Stomach smooth muscle (tissue), 2 donors: ENCODE data around the gene HS2ST1.

Experiments
- H3K27ac ChIP-seq: one replicate; pipeline ENCODE4 v1.7.0; 2013; ENCODE audit warnings: mild to moderate bottlenecking, low read length, inconsistent platforms
- H3K27me3 ChIP-seq, 2 donors: one replicate each; pipeline ENCODE4 v1.7.0; 2013; ENCODE audit warnings: low read length in 2 of 2; ENCODE audit not compliant: insufficient read depth in 2 of 2, control insufficient read depth in 1 of 2
- H3K36me3 ChIP-seq, 2 donors: one replicate each; pipeline ENCODE4 v1.7.0; 2013; ENCODE audit warnings: low read length in 2 of 2; ENCODE audit not compliant: control insufficient read depth in 2 of 2, insufficient read depth in 2 of 2
- H3K4me1 ChIP-seq: one replicate; pipeline ENCODE4 v1.7.0; 2013; ENCODE audit warnings: low read length; ENCODE audit not compliant: control insufficient read depth, insufficient read depth
- H3K4me3 ChIP-seq, 2 donors: one replicate each; pipeline ENCODE4 v1.7.0; 2013; ENCODE audit warnings: low read length in 2 of 2
- H3K9ac ChIP-seq, 2 donors: one replicate each; pipeline ENCODE4 v1.7.0; 2013; ENCODE audit warnings: low read length in 2 of 2, mild to moderate bottlenecking in 1 of 2
- H3K9me3 ChIP-seq, 2 donors: one replicate each; pipeline ENCODE4 v1.7.0; 2013; ENCODE audit warnings: low read length in 2 of 2; ENCODE audit not compliant: control insufficient read depth in 2 of 2
- donor health status: healthy.
- donor health status: Pancreatic carcinoma.

The HS2ST1 gene

DNA sequence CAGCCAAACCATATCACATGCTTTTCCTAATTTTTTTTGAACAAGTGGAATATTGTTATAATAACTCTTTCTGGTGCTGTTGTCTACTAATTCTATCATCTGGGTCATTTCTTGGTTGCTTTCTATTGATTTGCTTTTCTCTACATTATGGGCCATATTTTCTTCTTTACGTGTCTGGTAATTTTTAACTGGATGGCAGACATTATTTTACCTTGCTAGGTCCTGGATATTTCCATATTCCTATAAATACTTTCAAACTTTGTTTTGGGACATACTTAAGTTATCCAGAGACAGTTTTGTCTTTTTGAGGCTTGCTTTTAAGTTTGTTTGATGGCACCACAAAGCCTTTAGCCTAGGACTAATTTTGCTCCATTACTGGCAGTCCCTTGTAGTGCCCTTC lies 11.3 kb downstream of the HS2ST1 start:
- no peaks in the 10 kb centered on the region for H3K36me3 ChIP-seq
- peaks cover 0 to 4% of the 10 kb centered on the region in 2 donors for H3K9me3 ChIP-seq
- no peak overlapping the region for H3K27ac ChIP-seq
- H3K27me3 ChIP-seq, result no peaks in the 10 kb centered on the region
- H3K4me1 ChIP-seq, result no peaks in the 10 kb centered on the region
- no peak overlapping the region for H3K4me3 ChIP-seq
- H3K9ac ChIP-seq, result no peak overlapping the region

- Histone ChIP-seq H3K9me3 (peaks cover 0 to 4% of the 10 kb centered on the region in 2 donors), H3K9ac (no peak overlapping the region), H3K4me1 (no peaks in the 10 kb centered on the region), H3K27me3 (no peaks in the 10 kb centered on the region), H3K36me3 (no peaks in the 10 kb centered on the region), H3K27ac (no peak overlapping the region), H3K4me3 (no peak overlapping the region)
Observed at GRCh38 chr1:86926883-86927282, 12.4 kb downstream of the HS2ST1 start.

DNA sequence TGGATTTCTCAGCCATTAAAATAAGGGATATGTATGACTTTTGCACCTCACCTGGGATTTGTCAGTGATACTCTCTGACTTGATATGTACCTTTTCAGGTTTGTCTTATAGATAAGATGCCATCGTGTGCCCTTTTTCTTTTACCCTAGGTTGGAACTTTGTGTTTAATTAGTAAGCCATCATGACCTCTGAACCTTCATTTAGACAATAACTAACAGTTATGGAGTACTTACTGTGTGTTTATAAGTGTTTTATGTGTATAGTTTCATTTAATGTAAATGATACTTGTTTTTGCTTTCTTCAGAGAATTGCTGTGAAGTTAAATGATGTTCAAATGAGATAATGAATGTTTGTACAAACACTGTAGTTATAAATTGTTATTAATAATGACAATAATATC lies 14.4 kb downstream of the HS2ST1 start:
- no peaks in the 10 kb centered on the region for H3K4me1 ChIP-seq
- no peaks in the 10 kb centered on the region for H3K9me3 ChIP-seq
- H3K36me3 ChIP-seq, result no peaks in the 10 kb centered on the region
- H3K27ac ChIP-seq, result no peak overlapping the region
- H3K27me3 ChIP-seq, result no peaks in the 10 kb centered on the region
- no peak overlapping the region for H3K9ac ChIP-seq
- H3K4me3 ChIP-seq, result no peak overlapping the region

- no peak overlapping the region for H3K27ac ChIP-seq
- no peak overlapping the region for H3K4me3 ChIP-seq
- H3K4me1 ChIP-seq, result no peaks in the 10 kb centered on the region
- no peaks in the 10 kb centered on the region for H3K9me3 ChIP-seq
- H3K27me3 ChIP-seq, result no peaks in the 10 kb centered on the region
- no peaks in the 10 kb centered on the region for H3K36me3 ChIP-seq
- H3K9ac ChIP-seq, result no peak overlapping the region
Observed at GRCh38 chr1:86933051-86933450, 18.6 kb downstream of the HS2ST1 start.

DNA sequence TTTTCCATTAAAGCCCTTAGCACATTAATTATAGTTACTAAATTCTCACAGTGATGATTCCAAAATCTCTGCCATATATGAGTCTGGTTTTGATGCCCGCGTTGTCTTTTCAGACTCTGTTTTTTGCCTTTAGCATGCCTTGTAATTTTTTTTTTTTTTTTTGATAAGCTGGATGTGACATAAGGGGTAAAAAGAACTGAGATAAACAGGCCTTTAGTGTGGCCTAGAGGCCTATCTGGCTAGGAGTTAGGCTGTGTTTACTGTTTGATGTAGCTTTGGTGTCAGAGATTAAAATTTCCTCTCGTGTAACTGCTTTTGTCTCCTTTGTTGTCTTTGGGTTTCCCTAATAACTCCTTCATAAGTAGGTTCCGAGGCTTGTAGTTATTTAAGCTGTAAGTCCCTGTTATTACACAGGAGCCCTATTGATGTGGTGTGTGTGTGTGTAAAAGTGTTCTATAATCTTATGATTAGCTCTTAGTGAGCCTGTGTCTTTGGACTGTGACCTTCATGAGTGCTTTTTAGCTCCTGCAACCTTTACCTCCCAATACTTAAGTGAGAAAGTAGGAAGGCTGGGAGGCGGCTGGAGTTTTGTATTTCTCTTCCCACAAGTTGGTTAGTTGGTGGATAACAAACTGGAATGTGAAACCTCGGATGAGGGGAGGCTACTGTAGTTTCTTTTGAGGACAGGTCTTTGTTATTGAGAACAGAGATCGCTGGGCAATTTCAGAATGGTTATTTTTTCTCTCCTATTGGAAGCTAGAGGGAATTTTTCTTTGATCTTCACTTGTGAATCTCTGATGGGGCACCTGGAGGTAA lies 19.3 kb downstream of the HS2ST1 start:
- Histone ChIP-seq H3K36me3 (no peaks in the 10 kb centered on the region), H3K27me3 (no peaks in the 10 kb centered on the region), H3K4me1 (no peaks in the 10 kb centered on the region), H3K9ac (no peak overlapping the region), H3K4me3 (no peak overlapping the region), H3K27ac (no peak overlapping the region), H3K9me3 (no peaks in the 10 kb centered on the region)

- Histone ChIP-seq H3K9ac (no peak overlapping the region), H3K9me3 (no peaks in the 10 kb centered on the region), H3K27me3 (no peaks in the 10 kb centered on the region), H3K4me1 (no peaks in the 10 kb centered on the region), H3K36me3 (no peaks in the 10 kb centered on the region), H3K27ac (no peak overlapping the region), H3K4me3 (no peak overlapping the region)
Observed at GRCh38 chr1:86938450-86938849, 24.0 kb downstream of the HS2ST1 start.

GRCh38 chr1:86938855-86939254 lies 24.4 kb downstream of the HS2ST1 start:
- H3K4me1 ChIP-seq, result no peaks in the 10 kb centered on the region
- no peak overlapping the region for H3K9ac ChIP-seq
- no peaks in the 10 kb centered on the region for H3K9me3 ChIP-seq
- no peaks in the 10 kb centered on the region for H3K27me3 ChIP-seq
- no peaks in the 10 kb centered on the region for H3K36me3 ChIP-seq
- no peak overlapping the region for H3K27ac ChIP-seq
- H3K4me3 ChIP-seq, result no peak overlapping the region

GRCh38 chr1:86939406-86939805 lies 25.0 kb downstream of the HS2ST1 start:
- Histone ChIP-seq H3K27ac (no peak overlapping the region), H3K9ac (no peak overlapping the region), H3K9me3 (no peaks in the 10 kb centered on the region), H3K36me3 (no peaks in the 10 kb centered on the region), H3K4me1 (no peaks in the 10 kb centered on the region), H3K4me3 (no peak overlapping the region), H3K27me3 (no peaks in the 10 kb centered on the region)

- no peaks in the 10 kb centered on the region for H3K36me3 ChIP-seq
- no peak overlapping the region for H3K27ac ChIP-seq
- H3K27me3 ChIP-seq, result no peaks in the 10 kb centered on the region
- H3K4me3 ChIP-seq, result no peak overlapping the region
- no peaks in the 10 kb centered on the region for H3K9me3 ChIP-seq
- H3K4me1 ChIP-seq, result no peaks in the 10 kb centered on the region
- no peak overlapping the region for H3K9ac ChIP-seq
Observed at GRCh38 chr1:86940599-86940998, 26.2 kb downstream of the HS2ST1 start.

GRCh38 chr1:86942042-86942441 lies 27.6 kb downstream of the HS2ST1 start:
- Histone ChIP-seq H3K4me1 (no peaks in the 10 kb centered on the region), H3K27me3 (no peaks in the 10 kb centered on the region), H3K36me3 (no peaks in the 10 kb centered on the region), H3K27ac (no peak overlapping the region), H3K9me3 (no peaks in the 10 kb centered on the region), H3K9ac (no peak overlapping the region), H3K4me3 (no peak overlapping the region)

DNA sequence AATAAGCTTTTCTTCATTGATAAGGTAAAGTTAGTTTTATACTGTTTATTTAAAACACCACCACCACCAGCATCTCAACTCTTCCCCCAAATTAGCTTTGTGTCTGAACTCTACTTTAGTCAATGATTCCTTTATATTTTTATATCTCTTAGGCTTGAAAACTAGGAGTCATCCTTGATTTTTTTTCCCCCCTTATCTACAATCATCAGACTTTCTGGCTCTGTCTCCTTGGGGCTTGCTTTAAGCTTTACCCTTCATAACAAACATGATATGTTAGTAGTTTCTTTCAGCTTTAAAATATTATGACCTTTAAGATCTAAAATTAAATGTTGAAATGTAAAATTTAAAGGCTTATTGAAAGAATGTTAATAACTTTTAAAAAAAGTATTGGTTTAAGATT lies 28.3 kb downstream of the HS2ST1 start:
- Histone ChIP-seq H3K4me3 (no peak overlapping the region), H3K27ac (no peak overlapping the region), H3K27me3 (no peaks in the 10 kb centered on the region), H3K9ac (no peak overlapping the region), H3K9me3 (no peaks in the 10 kb centered on the region), H3K36me3 (no peaks in the 10 kb centered on the region), H3K4me1 (no peaks in the 10 kb centered on the region)
